H1 (cell line): Measurements from ENCODE around the gene NPR2. TPM values are rescaled to one million over a fixed set of nuclear protein-coding genes. Genes with fewer than 3 reads are reported as not detected.

Source experiments
- POLR2A ChIP-seq, 2 experiments: IDR thresholded peaks; 1 replicate in 1 of 2; 2 replicates in 1 of 2; pipeline ENCODE4 v1.6.1; 2011; ENCODE audit warnings: low read depth in 2 of 2, low read length in 2 of 2, mild to moderate bottlenecking in 2 of 2; ENCODE audit errors: control extremely low read depth in 1 of 2
- SUZ12 ChIP-seq: fragments of 200-600 bp; sonication (generic); IDR thresholded peaks from 2 replicates; pipeline ENCODE4 v1.6.1; 2012; ENCODE audit warnings: mild to moderate bottlenecking, inconsistent platforms, low read length, moderate library complexity, mixed read lengths
- TEAD4 ChIP-seq: IDR thresholded peaks from 2 replicates; pipeline ENCODE4 v1.6.1; 2012; ENCODE audit warnings: low read depth, low read length, inconsistent platforms, mixed read lengths
- polyA plus RNA-seq, 7 experiments: library from polyadenylated mRNA; depleted of rRNA in 3 of 7; stranded (reverse) in 5 of 7; unstranded in 2 of 7; fragments of >200 nt in 5 of 7; fragments of 200-250 nt in 2 of 7; gene quantifications; 1 replicate in 5 of 7; 2 replicates in 1 of 7; 4 replicates in 1 of 7; pipeline versions ENCODE4 v1.2.1 to v1.2.3, GENCODE V29; 2011 to 2013; ENCODE audit warnings: missing spikeins in 2 of 7, mixed read lengths in 2 of 7
- total RNA-seq: library from RNA; stranded (reverse); fragmentation: NEBNext Ultra II Directional; extraction: Animal tissue kit (Norgen Biotek cat#: 25700); gene quantifications from 2 replicates; pipeline ENCODE4 v1.2.1, GENCODE V29; 2021
- TF ChIP-seq, protein P1 (sequence below): IDR thresholded peaks from 2 replicates; pipeline ENCODE4 v1.6.1; 2012; ENCODE audit warnings: low read length, inconsistent platforms

NPR2 gene
- total and polyA plus RNA-seq, 2 of the 8 experiments (the other 6 are each of a cell fraction or from before 2014, with no cell fraction given) = 11.0 to 17.0 TPM

GRCh38 chr9:35835766-35836165 is 44.4 kb downstream of the NPR2 start (continued):
- TF ChIP-seq POLR2A (IDR thresholded peaks at IDR 0.05; ENCODE audit: control extremely low read depth in 1 of 2, low read depth in 2 of 2, low read length in 2 of 2) = no peak
- TF ChIP-seq TEAD4 = no peak
- TF ChIP-seq, protein P1, sequence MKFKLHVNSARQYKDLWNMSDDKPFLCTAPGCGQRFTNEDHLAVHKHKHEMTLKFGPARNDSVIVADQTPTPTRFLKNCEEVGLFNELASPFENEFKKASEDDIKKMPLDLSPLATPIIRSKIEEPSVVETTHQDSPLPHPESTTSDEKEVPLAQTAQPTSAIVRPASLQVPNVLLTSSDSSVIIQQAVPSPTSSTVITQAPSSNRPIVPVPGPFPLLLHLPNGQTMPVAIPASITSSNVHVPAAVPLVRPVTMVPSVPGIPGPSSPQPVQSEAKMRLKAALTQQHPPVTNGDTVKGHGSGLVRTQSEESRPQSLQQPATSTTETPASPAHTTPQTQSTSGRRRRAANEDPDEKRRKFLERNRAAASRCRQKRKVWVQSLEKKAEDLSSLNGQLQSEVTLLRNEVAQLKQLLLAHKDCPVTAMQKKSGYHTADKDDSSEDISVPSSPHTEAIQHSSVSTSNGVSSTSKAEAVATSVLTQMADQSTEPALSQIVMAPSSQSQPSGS = no peak
- TF ChIP-seq SUZ12 = no peak
